MM.1S (cell line): ENCODE results near the gene MALRD1.

Experiments
- EZH2 ChIP-seq: fragments of 300-600 bp; sonication (generic); optimal IDR thresholded peaks from 2 replicates; pipeline ENCODE3; 2017; ENCODE audit warnings: low read depth, mild to moderate bottlenecking, antibody characterized with exemption, low read length, mixed read lengths
- TF ChIP-seq, protein P1 (sequence below): fragments of 300-600 bp; sonication (generic); IDR thresholded peaks from 2 replicates; pipeline ENCODE4 v1.5.1; 2016; ENCODE audit warnings: antibody characterized with exemption, low read length, mixed read lengths

DNA sequence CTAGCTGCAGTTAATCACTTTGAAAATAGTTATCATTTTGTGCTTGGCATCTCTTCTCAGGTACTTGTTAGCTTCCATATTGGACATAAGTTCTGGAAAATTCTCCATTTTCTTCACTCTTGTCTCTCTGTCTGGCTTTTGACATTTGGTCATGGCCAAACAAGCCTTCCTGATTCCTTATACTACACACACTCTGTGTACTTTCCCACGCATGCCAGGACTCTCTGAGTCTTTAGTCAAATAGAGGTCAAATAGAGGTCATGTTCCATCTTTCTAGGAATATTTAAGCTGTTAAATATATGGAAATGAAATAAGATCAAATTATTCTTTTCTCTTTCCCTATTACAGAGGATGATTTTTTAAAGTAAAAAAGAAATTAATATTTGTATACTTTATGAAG, 532.1 kb downstream of the MALRD1 start:
- TF ChIP-seq EZH2 = no peak
- TF ChIP-seq, protein P1, sequence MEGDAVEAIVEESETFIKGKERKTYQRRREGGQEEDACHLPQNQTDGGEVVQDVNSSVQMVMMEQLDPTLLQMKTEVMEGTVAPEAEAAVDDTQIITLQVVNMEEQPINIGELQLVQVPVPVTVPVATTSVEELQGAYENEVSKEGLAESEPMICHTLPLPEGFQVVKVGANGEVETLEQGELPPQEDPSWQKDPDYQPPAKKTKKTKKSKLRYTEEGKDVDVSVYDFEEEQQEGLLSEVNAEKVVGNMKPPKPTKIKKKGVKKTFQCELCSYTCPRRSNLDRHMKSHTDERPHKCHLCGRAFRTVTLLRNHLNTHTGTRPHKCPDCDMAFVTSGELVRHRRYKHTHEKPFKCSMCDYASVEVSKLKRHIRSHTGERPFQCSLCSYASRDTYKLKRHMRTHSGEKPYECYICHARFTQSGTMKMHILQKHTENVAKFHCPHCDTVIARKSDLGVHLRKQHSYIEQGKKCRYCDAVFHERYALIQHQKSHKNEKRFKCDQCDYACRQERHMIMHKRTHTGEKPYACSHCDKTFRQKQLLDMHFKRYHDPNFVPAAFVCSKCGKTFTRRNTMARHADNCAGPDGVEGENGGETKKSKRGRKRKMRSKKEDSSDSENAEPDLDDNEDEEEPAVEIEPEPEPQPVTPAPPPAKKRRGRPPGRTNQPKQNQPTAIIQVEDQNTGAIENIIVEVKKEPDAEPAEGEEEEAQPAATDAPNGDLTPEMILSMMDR = no peak
